ENCODE results near the gene TLCD1. TPM values are rescaled to one million over a fixed set of nuclear protein-coding genes. Genes with fewer than 3 reads are reported as not detected.

Gene TLCD1
- total and polyA plus RNA-seq, 2 donors (not counting 3 experiments of a cell fraction or from before 2014, with no cell fraction given) = 2.6 to 6.8 TPM

DNA sequence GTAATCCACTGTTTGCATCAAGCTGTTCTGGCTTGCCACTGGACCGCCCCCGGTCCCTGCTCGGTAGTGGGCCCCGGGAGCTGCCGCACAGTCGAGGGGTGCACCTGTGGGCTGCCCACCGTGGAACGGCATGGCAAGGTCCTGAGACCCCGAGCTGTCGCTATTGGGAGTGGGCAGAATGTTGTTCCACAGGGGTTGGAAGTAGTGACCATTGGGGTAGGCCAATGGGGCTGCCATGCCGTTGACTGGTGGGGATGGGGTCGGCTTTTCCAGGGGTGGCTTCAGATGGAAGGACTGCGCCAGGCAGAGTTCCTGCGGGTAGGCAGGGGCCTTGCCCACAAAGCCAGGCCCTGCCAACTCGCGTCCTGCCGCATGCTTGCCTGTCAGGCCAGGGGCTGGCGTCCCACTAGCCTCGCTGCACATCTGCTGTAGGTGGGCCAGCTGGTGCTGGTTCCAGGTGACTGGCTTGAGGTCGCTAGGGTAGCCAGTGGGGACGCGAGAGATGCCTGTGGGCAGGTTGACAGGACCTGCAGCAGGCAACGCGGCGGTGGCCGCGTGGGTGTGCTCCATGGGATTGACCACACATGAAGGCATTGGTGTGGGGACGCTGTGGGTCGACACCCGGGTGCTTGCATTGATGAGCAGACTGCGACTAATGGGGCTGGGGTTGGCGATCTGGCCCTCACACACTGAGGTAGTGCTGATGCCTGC is 32.5 kb upstream of the TLCD1 start:
- H3K4me2 ChIP-seq (ENCODE audit: insufficient read depth, low read length) = no peak overlapping the region
- H3K4me3 ChIP-seq (replicated peaks in 1 of 3; ENCODE audit: insufficient read depth in 1 of 3, low read depth in 1 of 3, low read length in 3 of 3) = no peak overlapping the region
- TF ChIP-seq, protein P1, sequence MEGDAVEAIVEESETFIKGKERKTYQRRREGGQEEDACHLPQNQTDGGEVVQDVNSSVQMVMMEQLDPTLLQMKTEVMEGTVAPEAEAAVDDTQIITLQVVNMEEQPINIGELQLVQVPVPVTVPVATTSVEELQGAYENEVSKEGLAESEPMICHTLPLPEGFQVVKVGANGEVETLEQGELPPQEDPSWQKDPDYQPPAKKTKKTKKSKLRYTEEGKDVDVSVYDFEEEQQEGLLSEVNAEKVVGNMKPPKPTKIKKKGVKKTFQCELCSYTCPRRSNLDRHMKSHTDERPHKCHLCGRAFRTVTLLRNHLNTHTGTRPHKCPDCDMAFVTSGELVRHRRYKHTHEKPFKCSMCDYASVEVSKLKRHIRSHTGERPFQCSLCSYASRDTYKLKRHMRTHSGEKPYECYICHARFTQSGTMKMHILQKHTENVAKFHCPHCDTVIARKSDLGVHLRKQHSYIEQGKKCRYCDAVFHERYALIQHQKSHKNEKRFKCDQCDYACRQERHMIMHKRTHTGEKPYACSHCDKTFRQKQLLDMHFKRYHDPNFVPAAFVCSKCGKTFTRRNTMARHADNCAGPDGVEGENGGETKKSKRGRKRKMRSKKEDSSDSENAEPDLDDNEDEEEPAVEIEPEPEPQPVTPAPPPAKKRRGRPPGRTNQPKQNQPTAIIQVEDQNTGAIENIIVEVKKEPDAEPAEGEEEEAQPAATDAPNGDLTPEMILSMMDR (IDR thresholded peaks at IDR 0.05; ENCODE audit: extremely low read depth in 1 of 2, insufficient read depth in 1 of 2, low read depth in 1 of 2, low read length in 2 of 2) = no peak
- TF ChIP-seq EZH2 (IDR thresholded peaks at IDR 0.05; ENCODE audit: borderline replicate concordance, low read depth, low read length, severe bottlenecking) = no peak
- no peak for TF ChIP-seq POLR2AphosphoS5 (IDR thresholded peaks at IDR 0.05; ENCODE audit: insufficient read depth, low read depth, low read length)
- no peak for TF ChIP-seq POLR2A (IDR thresholded peaks at IDR 0.05; ENCODE audit: low read depth, low read length)
- no peak for TF ChIP-seq JUN (IDR thresholded peaks at IDR 0.05; ENCODE audit: borderline replicate concordance, insufficient read depth, insufficient read length, low read depth)
- no peak for TF ChIP-seq MYC (IDR thresholded peaks at IDR 0.05; ENCODE audit: low read depth, low read length)
- TF ChIP-seq, protein P2, sequence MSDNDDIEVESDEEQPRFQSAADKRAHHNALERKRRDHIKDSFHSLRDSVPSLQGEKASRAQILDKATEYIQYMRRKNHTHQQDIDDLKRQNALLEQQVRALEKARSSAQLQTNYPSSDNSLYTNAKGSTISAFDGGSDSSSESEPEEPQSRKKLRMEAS (IDR thresholded peaks at IDR 0.05; ENCODE audit: insufficient read depth, insufficient read length) = no peak
- no peak for TF ChIP-seq GATA2 (IDR thresholded peaks at IDR 0.05; ENCODE audit: insufficient read depth, insufficient read length, low read depth, low read length)
- TF ChIP-seq FOS (IDR thresholded peaks at IDR 0.05; ENCODE audit: borderline replicate concordance, insufficient read depth, low read length) = no peak
- no peaks in the 10 kb centered on the region for H3K27me3 ChIP-seq (ENCODE audit: control insufficient read depth in 2 of 2, insufficient read depth in 2 of 2, low read length in 2 of 2)
- no peak overlapping the region for H3K27ac ChIP-seq (ENCODE audit: insufficient read depth, low read depth, low read length)
- H3K4me1 ChIP-seq (ENCODE audit: control insufficient read depth, extremely low read depth, insufficient read depth, low read length) = peaks cover 16% of the 10 kb centered on the region
- H3K79me2 ChIP-seq (ENCODE audit: control insufficient read depth, insufficient read depth, low read length) = peaks cover 6% of the 10 kb centered on the region
- H3K9me1 ChIP-seq (replicated peaks; ENCODE audit: control insufficient read depth, extremely low read depth, insufficient read depth, low read length) = no peaks in the 10 kb centered on the region
- CTCF ChIA-PET = no interaction called here
- BruUV-seq (replicated peaks) = no TSS peak
- no peaks in the 10 kb centered on the region for H4K20me1 ChIP-seq (replicated peaks; ENCODE audit: control insufficient read depth, extremely low read depth, insufficient read depth, low read length)
- no peak overlapping the region for H3K9ac ChIP-seq (replicated peaks; ENCODE audit: extremely low read depth, insufficient read depth, low read length)
- no peaks in the 10 kb centered on the region for H3K9me3 ChIP-seq (replicated peaks; ENCODE audit: control insufficient read depth, insufficient read depth, low read length)
- POLR2A ChIA-PET = no interaction called here
- no peak overlapping the region for H2AFZ ChIP-seq (ENCODE audit: low read depth, low read length)
- intact Hi-C loops (cut with micrococcal nuclease) = no loop called here
- peaks cover 4 to 29% of the 10 kb centered on the region in 2 experiments for H3K36me3 ChIP-seq (ENCODE audit: control insufficient read depth in 2 of 2, extremely low read depth in 1 of 2, insufficient read depth in 2 of 2, low read length in 2 of 2)
- dilution Hi-C loops (cut with MboI; ENCODE audit: extremely low pct_ligation_motif_present, low sequenced_read_pairs) = no loop called here
- FAIRE-seq (no peak), DNase-seq (ENCODE audit: low read depth, low spot score) (no peak)
